SK-N-MC (cell line): Measurements from ENCODE around the gene STRADB.
"Not testable (repeated sequence)": the region's sequence is repeated elsewhere in the genome, so short reads cannot be mapped to it uniquely, and the experiment has no call there.

Experiments
- EZH2 ChIP-seq: fragments of 200-600 bp; sonication (generic); IDR thresholded peaks from one replicate; pipeline ENCODE4 v1.6.1; 2017; ENCODE audit warnings: antibody characterized with exemption
- FOXP2 ChIP-seq: optimal IDR thresholded peaks from 2 replicates; pipeline ENCODE3; 2011; ENCODE audit warnings: mild to moderate bottlenecking, moderate library complexity; ENCODE audit not compliant: insufficient read depth; ENCODE audit errors: extremely low read length, control extremely low read depth

GRCh38 chr2:201428366-201428765 is 23.2 kb upstream of the STRADB start:
- not testable (repeated sequence) for TF ChIP-seq EZH2, FOXP2
